Measurements from ENCODE around the gene EVI5. TPM values are rescaled to one million over a fixed set of nuclear protein-coding genes. Genes with fewer than 3 reads are reported as not detected.

Gene EVI5
- total RNA-seq, 2 experiments from 2014 or later = 25.7 to 27.9 TPM

- no peak for DNase-seq
- no peak overlapping the region for H3K27ac Mint-ChIP-seq
- ATAC-seq = no peak
- intact Hi-C loops (cut with micrococcal nuclease) = loop anchor here (5.0 kb wide), 1 partner anchor 94 kb away; no protein-coding TSS in a partner anchor
- TF ChIP-seq CTCF (IDR thresholded peaks at IDR 0.05) = peak; percentile 23
- ChIA-PET POLR2A (interaction anchor here (2.0 to 2.8 kb wide), 2 partner anchors 22 to 23 kb away, joined by 8 to 10 read pairs; no protein-coding TSS in a partner anchor), CTCF (interaction anchor here (1.0 to 1.7 kb wide), 3 partner anchors 11 to 62 kb away, joined by 3 to 4 read pairs (median 4); no protein-coding TSS in a partner anchor)
- no peak overlapping the region for H3K4me3 Mint-ChIP-seq
- H3K4me1 Mint-ChIP-seq (ENCODE audit: low read depth) = peaks cover 50% of the 10 kb centered on the region
- H3K36me3 Mint-ChIP-seq (ENCODE audit: low read depth) = peaks cover 4% of the 10 kb centered on the region
- peaks cover 3% of the 10 kb centered on the region for H3K9me3 Mint-ChIP-seq
- no peaks in the 10 kb centered on the region for H3K27me3 Mint-ChIP-seq
Measured at GRCh38 chr1:92461364-92462097, 323.4 kb downstream of the EVI5 start.

GRCh38 chr1:92459871-92460320, 325.0 kb downstream of the EVI5 start:
- H3K4me1 Mint-ChIP-seq (ENCODE audit: low read depth) = peaks cover 40% of the 10 kb centered on the region
- intact Hi-C loops (cut with micrococcal nuclease) = loop anchor here (5.0 kb wide), 1 partner anchor 93 kb away; no protein-coding TSS in a partner anchor
- ATAC-seq (no peak), DNase-seq (no peak)
- ChIA-PET POLR2A (interaction anchor here (1.5 to 2.0 kb wide), 3 partner anchors 14 to 77 kb away, joined by 3 to 8 read pairs (median 7); no protein-coding TSS in a partner anchor), CTCF (interaction anchor here (1.5 to 2.1 kb wide), 3 partner anchors 10 to 149 kb away, joined by 4 to 6 read pairs (median 4); partner anchors contain the start of gene GFI1)
- H3K4me3 Mint-ChIP-seq = no peak overlapping the region
- H3K27me3 Mint-ChIP-seq = no peaks in the 10 kb centered on the region
- peak overlapping the region; percentile 50 for H3K27ac Mint-ChIP-seq
- H3K9me3 Mint-ChIP-seq = peaks cover 3% of the 10 kb centered on the region
- peaks cover 4% of the 10 kb centered on the region for H3K36me3 Mint-ChIP-seq (ENCODE audit: low read depth)
- no peak for TF ChIP-seq CTCF (IDR thresholded peaks at IDR 0.05)

Other genes with a start within 250 kb of the EVI5 start
- gene RPL5, start 46.9 kb upstream of the EVI5 start, total RNA-seq = 1,000 to 10,000 TPM; 1,782 to 1,792 TPM
- gene DIPK1A, start 176.4 kb upstream of the EVI5 start, total RNA-seq = 1 to 10 TPM; 8.1 to 9.0 TPM

Data from activated CD8-positive, alpha-beta T cell treated with anti-CD3 and anti-CD28 coated beads for 36 hours (primary cell).